Measurements from ENCODE around the gene MRPL45. TPM values are rescaled to one million over a fixed set of nuclear protein-coding genes. Genes with fewer than 3 reads are reported as not detected.

The MRPL45 gene
- total RNA-seq, 2 experiments from 2014 or later = 69.7 to 70.8 TPM

DNA sequence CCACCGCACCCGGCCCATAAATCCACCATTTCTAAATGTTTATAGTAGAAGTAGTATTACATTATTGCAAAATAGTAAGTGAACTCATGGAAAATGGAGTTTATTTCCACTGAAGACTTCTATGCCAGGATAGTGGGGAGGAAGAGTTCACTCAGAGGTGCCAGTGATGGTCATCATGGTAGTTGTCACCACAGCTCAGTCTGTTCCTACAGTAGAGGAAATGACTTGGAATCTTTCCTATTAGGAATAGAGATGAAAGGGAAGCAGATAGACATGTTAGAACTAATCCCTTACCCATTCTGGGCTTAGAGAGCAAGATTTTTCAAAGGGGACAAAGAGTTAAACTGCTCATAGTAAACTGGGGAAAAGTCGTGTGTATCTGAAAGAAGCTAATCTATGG, 20.1 kb downstream of the MRPL45 start:
- no peaks in the 10 kb centered on the region for H3K9me3 Mint-ChIP-seq
- H3K4me3 Mint-ChIP-seq = no peak overlapping the region
- no peak for DNase-seq
- no peaks in the 10 kb centered on the region for H3K27me3 Mint-ChIP-seq
- H3K27ac Mint-ChIP-seq = no peak overlapping the region
- H3K4me1 Mint-ChIP-seq = no peaks in the 10 kb centered on the region
- peaks cover 26% of the 10 kb centered on the region for H3K36me3 Mint-ChIP-seq

DNA sequence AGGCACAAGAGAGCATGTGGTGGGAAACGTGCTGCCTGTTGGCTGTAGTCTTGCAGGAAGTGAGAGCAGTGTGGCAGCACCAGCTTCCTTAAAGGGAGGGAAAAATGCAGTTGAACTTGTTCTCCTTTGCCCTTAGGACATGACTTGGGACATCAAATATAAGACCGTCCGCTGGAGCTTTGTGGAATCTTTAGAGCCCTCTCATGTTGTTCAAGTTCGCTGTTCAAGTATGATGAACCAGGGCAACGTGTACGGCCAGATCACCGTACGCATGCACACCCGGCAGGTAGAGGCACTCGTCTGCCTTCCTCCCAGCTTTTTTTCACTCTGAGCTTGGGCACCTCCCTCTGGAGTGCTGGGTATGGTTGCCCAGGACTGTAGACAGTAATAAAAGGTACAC, 23.5 kb downstream of the MRPL45 start:
- Mint-ChIP-seq H3K27me3 (no peaks in the 10 kb centered on the region), H3K4me1 (peaks cover 6% of the 10 kb centered on the region), H3K27ac (no peak overlapping the region), H3K4me3 (no peak overlapping the region), H3K9me3 (no peaks in the 10 kb centered on the region), H3K36me3 (peaks cover 25% of the 10 kb centered on the region)
- no peak for DNase-seq

DNA sequence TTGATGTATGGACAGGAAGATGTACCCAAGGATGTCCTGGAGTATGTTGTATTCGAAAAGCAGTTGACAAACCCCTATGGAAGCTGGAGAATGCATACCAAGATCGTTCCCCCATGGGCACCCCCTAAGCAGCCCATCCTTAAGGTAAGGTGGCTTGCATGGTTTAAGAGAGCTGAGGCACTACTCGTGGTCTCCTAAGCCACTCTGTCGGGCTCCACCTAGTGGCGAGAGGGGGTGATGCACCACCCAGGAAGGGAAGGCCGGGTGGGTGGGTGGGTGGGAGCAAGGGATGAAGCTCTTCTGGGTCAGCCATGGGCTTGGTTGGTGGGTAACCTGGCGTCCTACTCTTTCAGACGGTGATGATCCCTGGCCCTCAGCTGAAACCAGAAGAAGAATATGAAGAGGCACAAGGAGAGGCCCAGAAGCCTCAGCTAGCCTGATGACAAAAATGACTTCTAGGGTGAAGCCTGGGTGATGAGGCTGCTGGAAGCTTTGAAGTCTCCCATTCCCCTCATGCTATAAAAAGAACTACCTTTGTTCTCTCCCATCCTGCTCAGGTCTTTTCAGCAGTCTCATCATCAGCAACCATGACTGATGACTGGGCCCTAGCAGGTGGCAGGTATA, 25.3 kb downstream of the MRPL45 start:
- peak; percentile 62 for DNase-seq
- H3K27me3 Mint-ChIP-seq = no peaks in the 10 kb centered on the region
- no peaks in the 10 kb centered on the region for H3K9me3 Mint-ChIP-seq
- no peak overlapping the region for H3K4me3 Mint-ChIP-seq
- H3K36me3 Mint-ChIP-seq = peaks cover 19% of the 10 kb centered on the region
- peaks cover 9% of the 10 kb centered on the region for H3K4me1 Mint-ChIP-seq
- no peak overlapping the region for H3K27ac Mint-ChIP-seq

DNA sequence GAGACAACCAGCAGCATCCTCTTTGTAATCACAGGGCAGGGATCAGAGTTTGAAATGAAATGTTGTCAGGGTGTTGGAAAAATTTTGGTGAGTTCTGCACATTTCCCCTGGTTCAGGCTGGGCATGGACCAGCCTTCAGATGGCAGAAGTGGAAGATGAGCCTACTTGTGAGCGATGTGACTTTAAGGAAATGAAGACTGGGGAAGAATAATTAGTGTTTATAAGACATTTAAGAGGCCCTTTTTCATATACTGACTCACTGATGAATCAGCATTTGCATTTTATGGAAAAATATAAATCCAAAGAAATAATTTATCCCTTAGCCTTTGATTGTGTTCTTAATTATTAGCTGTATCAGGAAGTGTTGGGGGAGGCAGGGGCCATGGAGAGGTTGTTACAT, 25.9 kb downstream of the MRPL45 start:
- no peaks in the 10 kb centered on the region for H3K27me3 Mint-ChIP-seq
- H3K36me3 Mint-ChIP-seq = peaks cover 19% of the 10 kb centered on the region
- DNase-seq = no peak

DNA sequence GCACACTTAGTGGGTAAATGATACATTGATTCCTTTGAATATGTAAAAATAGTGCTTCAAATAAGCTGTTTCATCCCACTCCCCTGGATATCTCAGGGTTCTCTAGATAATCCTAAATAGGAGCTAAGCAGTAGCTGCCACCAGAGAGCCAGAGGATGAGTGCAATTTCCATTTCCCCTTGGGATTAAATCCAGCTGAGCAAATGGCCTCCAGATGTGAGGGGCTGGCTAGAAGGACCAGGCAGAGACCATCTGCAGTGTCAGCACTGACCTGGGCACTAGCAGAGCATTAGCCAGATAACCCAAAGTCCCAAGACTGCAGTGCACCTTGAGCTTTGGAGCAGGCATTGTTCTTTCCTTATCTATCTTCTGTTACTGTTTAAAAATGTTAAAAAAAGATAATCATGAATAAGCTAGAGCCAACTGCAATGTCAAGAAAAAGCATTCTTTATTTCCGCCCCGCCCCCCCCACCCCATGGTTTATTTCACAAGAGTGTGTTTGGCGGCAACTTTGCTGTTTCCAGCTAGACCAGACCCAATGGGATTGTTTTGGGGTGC, 27.3 kb downstream of the MRPL45 start:
- Mint-ChIP-seq H3K27ac (no peak overlapping the region), H3K27me3 (no peaks in the 10 kb centered on the region), H3K4me1 (peaks cover 9% of the 10 kb centered on the region), H3K4me3 (no peak overlapping the region), H3K36me3 (peaks cover 16% of the 10 kb centered on the region), H3K9me3 (no peaks in the 10 kb centered on the region)
- DNase-seq = no peak

More for the DNA sequence above, 25.9 kb downstream of the MRPL45 start:
- Mint-ChIP-seq H3K4me1 (peaks cover 9% of the 10 kb centered on the region), H3K9me3 (no peaks in the 10 kb centered on the region), H3K4me3 (no peak overlapping the region), H3K27ac (no peak overlapping the region)

DNA sequence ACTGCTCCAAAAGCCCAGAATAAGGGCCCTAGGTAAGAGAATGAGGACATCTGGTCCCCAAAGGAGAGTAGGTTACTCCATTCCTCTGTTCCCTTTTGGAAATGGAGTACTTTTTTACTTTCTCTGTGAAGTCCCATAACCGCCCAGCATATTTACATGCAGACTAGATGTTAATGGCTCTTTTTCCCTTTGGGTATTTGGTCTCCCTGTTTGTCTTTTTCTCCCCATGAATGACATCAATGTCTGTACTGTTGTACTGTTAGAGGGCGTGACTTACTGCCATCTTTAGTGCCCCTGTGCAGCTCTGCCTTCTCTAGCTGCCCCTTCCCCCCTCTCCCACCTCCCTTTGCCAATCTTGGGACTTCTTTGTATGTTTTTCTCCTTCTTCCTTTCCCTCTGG, 27.8 kb downstream of the MRPL45 start:
- H3K27me3 Mint-ChIP-seq = no peaks in the 10 kb centered on the region
- no peak overlapping the region for H3K27ac Mint-ChIP-seq
- DNase-seq = no peak
- no peaks in the 10 kb centered on the region for H3K9me3 Mint-ChIP-seq
- no peak overlapping the region for H3K4me3 Mint-ChIP-seq
- H3K4me1 Mint-ChIP-seq = peaks cover 9% of the 10 kb centered on the region
- peaks cover 16% of the 10 kb centered on the region for H3K36me3 Mint-ChIP-seq

DNA sequence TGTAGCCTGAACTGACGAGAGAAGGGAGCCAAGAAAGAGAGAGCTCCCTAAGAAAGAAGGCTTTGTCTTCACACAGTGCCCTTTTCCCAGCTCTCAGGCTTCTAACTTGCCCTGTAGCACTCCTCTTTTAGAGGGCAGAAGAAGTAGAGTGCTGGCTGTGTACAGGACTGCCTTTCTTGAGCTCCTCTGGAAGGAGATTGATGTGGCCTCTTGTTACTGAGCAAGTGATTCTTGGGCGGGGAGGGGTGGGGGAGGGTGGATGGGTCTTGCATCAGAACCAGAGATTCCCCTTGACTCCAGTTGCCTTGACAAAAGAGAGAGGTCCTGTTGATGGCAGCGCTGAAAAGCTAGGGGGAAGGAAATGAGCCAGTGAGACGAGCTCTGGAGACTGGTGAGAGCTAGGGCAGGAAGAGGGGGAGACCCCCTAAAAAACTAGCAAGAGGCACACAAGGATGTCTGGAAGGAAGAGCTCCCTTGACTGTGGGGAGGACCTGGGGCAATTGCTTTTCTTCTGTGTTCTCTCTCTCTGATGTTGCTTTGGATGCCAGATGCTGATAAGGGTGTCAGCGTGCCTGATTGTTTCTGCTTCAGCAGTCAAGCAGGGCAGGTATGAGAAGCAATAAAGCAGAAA, 28.4 kb downstream of the MRPL45 start:
- Mint-ChIP-seq H3K27ac (peak overlapping the region; percentile 42), H3K4me1 (peaks cover 9% of the 10 kb centered on the region), H3K36me3 (peaks cover 16% of the 10 kb centered on the region), H3K4me3 (no peak overlapping the region), H3K27me3 (no peaks in the 10 kb centered on the region), H3K9me3 (no peaks in the 10 kb centered on the region)
- no peak for DNase-seq

DNA sequence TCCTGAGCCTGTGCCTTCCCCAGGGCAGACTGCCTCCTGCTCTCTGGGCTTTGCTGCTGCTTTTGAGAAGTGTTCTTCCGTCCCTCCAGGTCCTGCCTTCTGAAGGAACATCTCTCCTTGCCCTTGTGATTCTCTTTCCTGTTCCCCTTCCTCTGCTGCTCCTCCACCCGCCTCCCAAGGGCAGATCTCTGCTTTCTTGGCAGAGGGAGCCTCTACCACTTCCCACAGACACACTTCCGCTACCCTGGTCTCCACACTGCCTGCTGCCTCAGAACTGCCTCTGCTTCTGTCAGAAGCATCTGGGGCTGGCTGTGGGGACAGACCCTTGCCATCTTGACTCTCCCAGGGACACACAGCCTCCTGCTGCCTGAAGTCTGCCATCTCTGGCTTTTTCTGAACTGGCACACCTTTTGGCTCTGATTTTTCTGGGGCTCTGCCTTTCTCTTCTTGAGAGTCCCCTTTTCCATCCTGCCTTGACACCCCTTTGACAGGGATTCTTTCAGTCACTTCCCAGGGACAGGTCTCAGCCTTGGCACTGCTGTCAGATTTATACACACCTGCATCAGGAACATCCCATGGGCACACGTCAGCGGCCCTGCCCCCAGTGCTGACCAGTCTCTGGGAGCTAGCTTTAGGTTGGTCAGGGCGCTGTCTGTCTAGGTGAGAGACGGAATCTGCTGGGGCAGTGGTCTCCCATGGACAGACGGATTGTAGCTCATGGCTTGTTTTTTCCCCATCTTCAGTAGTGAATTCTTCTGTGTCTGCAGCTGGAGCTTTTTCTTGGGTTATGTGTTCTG, 30.2 kb downstream of the MRPL45 start:
- Mint-ChIP-seq H3K9me3 (no peaks in the 10 kb centered on the region), H3K36me3 (peaks cover 11% of the 10 kb centered on the region), H3K4me3 (no peak overlapping the region), H3K27me3 (no peaks in the 10 kb centered on the region), H3K4me1 (peaks cover 9% of the 10 kb centered on the region), H3K27ac (peak overlapping the region; percentile 19)
- no peak for DNase-seq

DNA sequence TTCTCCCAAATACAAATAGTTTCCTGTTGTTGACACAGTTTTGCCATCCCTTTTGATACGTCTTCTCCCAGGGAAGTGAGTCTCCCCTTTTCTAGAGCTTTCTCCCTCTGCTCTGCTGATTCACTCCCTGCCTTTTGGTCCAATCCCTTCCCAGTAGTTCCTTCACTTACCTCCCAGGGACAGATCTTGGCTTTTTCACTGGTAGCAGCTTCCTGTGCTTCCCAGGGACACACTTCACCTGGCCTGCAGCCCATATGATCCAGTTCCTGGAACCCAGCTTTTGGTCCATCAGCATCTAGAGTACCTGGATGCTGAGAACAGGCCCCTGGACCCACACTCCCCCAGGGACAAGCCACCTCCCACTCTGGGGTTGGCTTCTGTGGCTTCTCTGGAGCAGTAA, 31.0 kb downstream of the MRPL45 start:
- no peak overlapping the region for H3K27ac Mint-ChIP-seq

DNA sequence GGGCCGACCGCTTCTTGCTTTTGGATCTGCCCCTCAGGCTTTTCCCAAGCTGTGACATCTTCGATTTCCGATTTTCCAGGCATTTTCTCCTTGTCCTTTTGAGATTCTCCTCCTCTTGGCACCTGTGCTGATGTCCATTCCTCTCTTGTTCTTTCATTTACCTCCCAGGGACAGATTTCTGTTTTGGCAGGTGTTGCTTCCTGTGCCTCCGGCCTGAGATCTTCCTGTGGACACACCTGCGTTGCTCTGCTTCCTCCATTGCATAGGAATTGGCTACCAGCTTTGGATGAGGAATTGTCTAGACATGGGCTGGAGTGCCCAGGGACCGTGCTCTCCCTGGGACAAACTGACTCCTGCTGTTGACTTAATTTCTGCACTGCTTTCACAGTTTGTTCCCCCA, 31.7 kb downstream of the MRPL45 start:
- DNase-seq = no peak
- H3K4me3 Mint-ChIP-seq = no peak overlapping the region
- H3K9me3 Mint-ChIP-seq = no peaks in the 10 kb centered on the region
- peaks cover 3% of the 10 kb centered on the region for H3K36me3 Mint-ChIP-seq
- peaks cover 4% of the 10 kb centered on the region for H3K27me3 Mint-ChIP-seq
- no peak overlapping the region for H3K27ac Mint-ChIP-seq
- peaks cover 9% of the 10 kb centered on the region for H3K4me1 Mint-ChIP-seq

More for the DNA sequence above, 31.0 kb downstream of the MRPL45 start:
- Mint-ChIP-seq H3K4me3 (no peak overlapping the region), H3K9me3 (no peaks in the 10 kb centered on the region), H3K4me1 (peaks cover 9% of the 10 kb centered on the region), H3K36me3 (peaks cover 7% of the 10 kb centered on the region), H3K27me3 (no peaks in the 10 kb centered on the region)
- DNase-seq = no peak

DNA sequence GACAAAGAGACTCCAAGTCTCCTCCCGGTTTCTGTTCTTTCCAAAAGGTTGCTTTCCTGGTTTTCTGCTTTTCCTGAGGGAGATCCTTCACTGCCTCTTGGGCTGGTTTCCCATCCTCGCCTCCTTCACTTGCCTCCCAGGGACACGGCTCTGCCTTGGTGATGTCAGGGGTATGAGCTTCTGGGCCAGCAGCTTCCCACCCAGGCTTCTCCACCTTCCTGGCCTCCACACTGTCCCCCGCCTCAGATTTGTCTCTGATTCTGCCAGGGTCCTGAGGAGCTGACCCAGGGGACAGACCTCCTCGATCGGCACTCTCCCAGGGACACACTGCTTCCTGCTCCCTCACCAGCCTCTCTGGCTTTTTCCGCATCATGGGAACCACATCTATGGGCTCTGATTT, 32.3 kb downstream of the MRPL45 start:
- peaks cover 9% of the 10 kb centered on the region for H3K4me1 Mint-ChIP-seq
- no peak overlapping the region for H3K4me3 Mint-ChIP-seq
- H3K27ac Mint-ChIP-seq = no peak overlapping the region
- H3K36me3 Mint-ChIP-seq = no peaks in the 10 kb centered on the region
- peaks cover 4% of the 10 kb centered on the region for H3K27me3 Mint-ChIP-seq
- DNase-seq = no peak
- no peaks in the 10 kb centered on the region for H3K9me3 Mint-ChIP-seq

DNA sequence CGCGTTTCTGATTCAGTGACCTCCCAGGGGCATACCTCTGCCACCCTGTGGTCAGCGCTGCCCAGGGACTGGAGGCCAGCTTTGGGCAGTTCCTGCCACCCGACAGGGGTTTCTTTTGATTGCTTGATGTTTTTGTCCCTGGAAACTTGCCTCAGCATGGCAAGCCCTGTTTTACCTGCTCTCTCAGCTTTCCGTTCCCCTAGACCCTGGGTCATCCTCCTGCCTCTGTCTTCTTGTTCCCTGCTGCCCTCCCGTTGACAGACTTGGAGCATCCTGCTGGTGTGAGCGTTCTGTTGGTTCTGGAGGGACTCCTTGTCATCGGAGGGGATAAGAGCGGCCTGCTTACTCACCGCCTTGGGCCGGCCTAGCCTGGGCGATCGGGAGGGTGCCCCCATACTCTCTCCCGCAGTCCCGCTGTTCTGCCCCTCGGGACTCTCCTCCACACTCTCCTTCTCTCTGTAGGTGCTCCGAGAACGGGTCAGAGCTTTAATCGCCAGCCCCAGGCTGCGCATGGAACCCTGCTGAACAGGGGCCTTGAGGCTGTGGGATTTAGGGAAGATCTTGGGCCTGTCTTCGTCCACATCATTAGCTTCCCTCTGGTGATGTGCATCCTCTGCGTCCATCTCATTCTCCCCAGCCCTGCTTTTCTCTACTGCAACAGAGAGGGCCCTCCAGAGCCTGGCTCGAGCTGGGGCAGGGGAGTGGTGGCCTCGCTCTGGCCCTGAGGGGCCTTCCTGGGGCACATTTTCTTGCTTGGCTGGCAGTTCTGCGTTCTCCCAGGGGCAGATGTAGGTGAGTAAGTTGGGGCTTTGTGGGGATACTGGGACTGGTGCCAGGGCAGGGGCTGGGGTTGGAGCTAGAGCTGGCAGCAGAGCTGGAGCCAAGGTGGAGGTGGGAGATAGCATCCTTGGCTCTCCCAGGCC, 33.1 kb downstream of the MRPL45 start:
- no peak overlapping the region for H3K27ac Mint-ChIP-seq

DNA sequence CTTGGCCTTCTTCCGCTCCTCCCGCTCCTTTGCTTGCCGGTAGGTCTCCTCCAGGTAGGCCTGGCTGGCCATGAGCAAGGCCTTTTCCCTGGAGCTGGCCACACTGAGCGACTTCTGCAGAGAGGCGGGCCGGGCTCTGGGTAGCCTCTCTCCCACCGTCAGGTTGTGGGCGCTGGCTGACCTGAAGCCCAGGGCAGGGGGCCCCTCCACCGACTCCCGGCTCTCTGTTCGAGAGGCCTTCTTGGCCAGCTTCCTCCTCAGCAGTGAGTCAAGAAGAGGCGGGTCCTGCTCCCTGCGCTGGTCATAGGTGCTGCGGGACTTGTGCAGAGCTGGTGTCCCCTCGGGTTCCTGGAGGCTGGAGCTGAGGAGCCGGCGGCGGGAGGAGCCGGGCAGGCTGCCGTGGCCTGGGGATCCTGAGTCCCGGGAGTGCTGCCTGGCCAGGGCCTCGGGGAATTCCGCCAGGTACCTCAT, 34.0 kb downstream of the MRPL45 start:
- H3K4me1 Mint-ChIP-seq = peaks cover 2% of the 10 kb centered on the region
- no peak overlapping the region for H3K27ac Mint-ChIP-seq
- no peaks in the 10 kb centered on the region for H3K9me3 Mint-ChIP-seq
- H3K27me3 Mint-ChIP-seq = peaks cover 4% of the 10 kb centered on the region
- H3K36me3 Mint-ChIP-seq = no peaks in the 10 kb centered on the region
- DNase-seq = no peak
- no peak overlapping the region for H3K4me3 Mint-ChIP-seq

More for the DNA sequence above, 33.1 kb downstream of the MRPL45 start:
- no peak for DNase-seq
- Mint-ChIP-seq H3K4me1 (peaks cover 6% of the 10 kb centered on the region), H3K27me3 (peaks cover 4% of the 10 kb centered on the region), H3K36me3 (no peaks in the 10 kb centered on the region), H3K9me3 (no peaks in the 10 kb centered on the region), H3K4me3 (no peak overlapping the region)

DNA sequence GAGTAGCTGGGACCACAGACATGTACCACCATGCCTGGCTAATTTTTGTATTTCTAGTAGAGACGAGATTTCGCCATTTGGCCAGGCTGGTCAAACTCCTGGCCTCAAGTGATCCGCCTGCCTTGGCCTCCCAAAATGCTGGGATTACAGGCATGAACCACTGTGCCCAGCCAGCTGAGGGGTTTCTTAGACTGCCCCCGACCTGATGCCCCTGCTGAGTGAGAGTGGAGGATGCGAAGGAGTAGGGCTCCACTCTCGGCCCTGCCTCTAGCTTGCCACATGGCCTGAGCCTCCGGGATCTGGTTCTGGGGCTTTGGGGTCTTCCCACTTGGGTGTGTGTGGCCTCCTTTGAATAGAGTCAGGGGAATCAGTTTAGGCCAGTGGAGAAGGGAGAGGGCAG, 35.8 kb downstream of the MRPL45 start:
- Mint-ChIP-seq H3K9me3 (no peaks in the 10 kb centered on the region), H3K27me3 (peaks cover 4% of the 10 kb centered on the region), H3K36me3 (no peaks in the 10 kb centered on the region), H3K27ac (no peak overlapping the region), H3K4me3 (no peak overlapping the region), H3K4me1 (no peaks in the 10 kb centered on the region)
- DNase-seq = no peak
